K562 (cell line): ENCODE data around the gene NPC1. TPM values are rescaled to one million over a fixed set of nuclear protein-coding genes. Genes with fewer than 3 reads are reported as not detected.

Experiments used
- CBFB ChIP-seq: sonication (generic); formaldehyde crosslinking; IDR thresholded peaks from 2 replicates; pipeline ENCODE4 v1.4.0; 2020; ENCODE audit warnings: mild to moderate bottlenecking, missing genetic modification reagents
- E2F5 ChIP-seq: sonication (generic); formaldehyde crosslinking; IDR thresholded peaks from 2 replicates; pipeline ENCODE4 v1.8.0; 2022; ENCODE audit warnings: mild to moderate bottlenecking, missing genetic modification reagents
- JUN ChIP-seq, 2 experiments: sonication (generic) in 1 of 2; formaldehyde crosslinking in 1 of 2; IDR thresholded peaks; 2 replicates each; pipeline versions ENCODE4 v1.6.1 to v1.8.0; 2012 to 2022; ENCODE audit warnings: borderline replicate concordance in 2 of 2, mild to moderate bottlenecking in 2 of 2, improper control_type of control experiment in 1 of 2, low read depth in 1 of 2, low read length in 1 of 2, missing genetic modification reagents in 1 of 2
- MAFF ChIP-seq: IDR thresholded peaks from 2 replicates; pipeline ENCODE4 v1.6.1; 2012; ENCODE audit warnings: low read length, improper control_type of control experiment
- MAFG ChIP-seq: fragments of 450-650 bp; conservative IDR thresholded peaks from 2 replicates; pipeline ENCODE4 v1.6.1; 2016; ENCODE audit warnings: missing genetic modification characterization, missing compliant biosample characterization
- MAFK ChIP-seq: IDR thresholded peaks from 2 replicates; pipeline ENCODE4 v1.6.1; 2011; ENCODE audit warnings: low read length, improper control_type of control experiment
- MEF2D ChIP-seq: conservative IDR thresholded peaks from 2 replicates; pipeline ENCODE4 v1.6.1; 2016; ENCODE audit warnings: low read depth, missing genetic modification characterization, missing compliant biosample characterization
- MNT ChIP-seq, 2 experiments: fragments of 450-650 bp; conservative IDR thresholded peaks; 2 replicates each; pipeline ENCODE4 v1.6.1; 2017; ENCODE audit warnings: mild to moderate bottlenecking in 2 of 2, moderate library complexity in 2 of 2
- NEUROD1 ChIP-seq: fragments of 150-350 bp; IDR thresholded peaks from 2 replicates; pipeline ENCODE4 v1.6.1; 2014; ENCODE audit warnings: borderline replicate concordance, low read length, low read depth; ENCODE audit not compliant: partially characterized antibody
- NR2C1 ChIP-seq, 2 experiments: fragments of 450-650 bp; IDR thresholded peaks; 2 replicates each; pipeline ENCODE4 v1.6.1; 2017; ENCODE audit warnings: mild to moderate bottlenecking in 2 of 2, antibody characterized with exemption in 1 of 2, inconsistent platforms in 1 of 2, missing compliant biosample characterization in 1 of 2, missing genetic modification characterization in 1 of 2
- PKNOX1 ChIP-seq: fragments of 450-650 bp; IDR thresholded peaks from 2 replicates; pipeline ENCODE4 v1.6.1; 2016
- PRPF4 ChIP-seq: fragments of 200-400 bp; formaldehyde crosslinking; IDR thresholded peaks from one replicate; pipeline ENCODE4 v1.6.1; 2017; ENCODE audit warnings: low read length, low read depth, mild to moderate bottlenecking; ENCODE audit not compliant: insufficient read depth, poor library complexity, severe bottlenecking
- RBM25 ChIP-seq: fragments of 200-400 bp; formaldehyde crosslinking; IDR thresholded peaks from 2 replicates; pipeline ENCODE4 v1.6.1; 2018; ENCODE audit warnings: low read length, low read depth, moderate library complexity; ENCODE audit not compliant: severe bottlenecking
- SMARCE1 ChIP-seq: fragments of 450-650 bp; IDR thresholded peaks from 2 replicates; pipeline ENCODE4 v1.7.1; 2016; ENCODE audit warnings: mild to moderate bottlenecking
- SPI1 ChIP-seq: IDR thresholded peaks from 2 replicates; pipeline ENCODE4 v1.6.1; 2011; ENCODE audit warnings: low read depth, low read length, control low read depth, borderline replicate concordance
- TAL1 ChIP-seq: fragments of 450-650 bp; IDR thresholded peaks from 2 replicates; pipeline ENCODE4 v1.6.1; 2016; ENCODE audit warnings: mild to moderate bottlenecking
- VEZF1 ChIP-seq: fragments of 200-800 bp; sonication (Bioruptor generic); IDR thresholded peaks from 2 replicates; pipeline ENCODE4 v1.6.1; 2017; ENCODE audit warnings: missing genetic modification characterization, missing compliant biosample characterization
- ZBTB9 ChIP-seq: fragments of 450-650 bp; formaldehyde crosslinking; IDR thresholded peaks from 2 replicates; pipeline ENCODE4 v1.4.0; 2020; ENCODE audit warnings: mild to moderate bottlenecking, moderate library complexity
- ZNF146 ChIP-seq: IDR thresholded peaks from one replicate; pipeline ENCODE4 v1.6.1; 2018; ENCODE audit warnings: missing compliant biosample characterization; ENCODE audit not compliant: unreplicated experiment
- ZNF449 ChIP-seq: fragments of 250-450 bp; sonication (Bioruptor Pico); IDR thresholded peaks from 2 replicates; pipeline ENCODE4 v1.8.0; 2022; ENCODE audit warnings: moderate library complexity, mild to moderate bottlenecking, inconsistent platforms
- polyA plus RNA-seq, 8 experiments: library from polyadenylated mRNA; depleted of rRNA in 4 of 8; stranded (reverse) in 5 of 8; unstranded in 3 of 8; fragments of >200 nt; fragmentation: Nextera tagmentation in 2 of 8; fragmentation: Illumina TruSeq in 1 of 8; extraction: Ambion mirVana in 2 of 8; extraction: Trizol in 1 of 8; gene quantifications; 2 replicates each; pipeline versions ENCODE4 v1.2.1 to v1.2.3, GENCODE V29; 2011 to 2014; ENCODE audit warnings: inconsistent platforms in 1 of 8, missing spikeins in 1 of 8
- total RNA-seq, 7 experiments: library from RNA; depleted of rRNA in 6 of 7; stranded (reverse); fragments of >200 nt in 6 of 7; fragmentation: Illumina TruSeq in 2 of 7; extraction: Trizol in 2 of 7; gene quantifications; 2 replicates each; pipeline versions ENCODE4 v1.2.1 to v1.2.3, GENCODE V29; 2011 to 2021; ENCODE audit warnings: low replicate concordance in 1 of 7

NPC1 gene
- total and polyA plus RNA-seq, 9 of the 15 experiments (the other 6 are each of a cell fraction or from before 2014, with no cell fraction given) = 17.1 to 45.9 (median 27.6) TPM

- TF ChIP-seq VEZF1 (CRISPR knock-in tag) = 0 out of 2 replicates have a peak, but pooled peaks have one; percentile 16
- TF ChIP-seq MEF2D (tag) = no peak
- no peak for TF ChIP-seq TAL1
- peak; percentile 93 for TF ChIP-seq JUN (IDR thresholded peaks at IDR 0.05; ENCODE audit: borderline replicate concordance, low read depth, low read length)
- TF ChIP-seq JUN (CRISPR knock-in tag; IDR thresholded peaks at IDR 0.05; ENCODE audit: borderline replicate concordance) = no peak
- TF ChIP-seq ZNF449 (CRISPR knock-in tag) = no peak
- TF ChIP-seq MAFG (tag) = peak; percentile 70
- TF ChIP-seq SMARCE1 = peak; percentile 83
- TF ChIP-seq MAFF = peak; percentile 42
- no peak for TF ChIP-seq ZBTB9 (CRISPR knock-in tag)
- TF ChIP-seq E2F5 = no peak
- peak; percentile 72 for TF ChIP-seq PKNOX1
- TF ChIP-seq PRPF4 = no peak
- TF ChIP-seq RBM25 = no peak
- TF ChIP-seq CBFB (CRISPR knock-in tag) = no peak
- 0 out of 2 replicates have a peak, but pooled peaks have one; percentile 6 for TF ChIP-seq NR2C1 (IDR thresholded peaks at IDR 0.05)
- TF ChIP-seq NR2C1 (tag; IDR thresholded peaks at IDR 0.05) = no peak; the same call in 1 of the 2 replicates
- TF ChIP-seq NEUROD1 = peak; percentile 17
- no peak for TF ChIP-seq MNT (conservative IDR thresholded peaks at IDR 0.05)
- TF ChIP-seq SPI1 = peak; percentile 42; the same call in 1 of the 2 replicates
- no peak for TF ChIP-seq ZNF146
- TF ChIP-seq MAFK = peak; percentile 68; the same call in 1 of the 2 replicates
These were observed 56.7 kb downstream of the NPC1 start (continued) for GRCh38 chr18:23529604-23530003.
